Peyer's patch (tissue), 4 donors: ENCODE measurements around the gene KIRREL3. TPM values are rescaled to one million over a fixed set of nuclear protein-coding genes. Genes with fewer than 3 reads are reported as not detected.

Experiments
- DNase-seq, 3 donors: peaks; one replicate each; pipeline ENCODE4 v3.0.0-alpha.2; 2017 to 2019
- H3K27ac ChIP-seq, 4 donors: fragments of 200-600 bp; sonication (generic); one replicate each; pipeline ENCODE4 v1.5.1; 2016 to 2019
- H3K27me3 ChIP-seq, 2 donors: fragments of 200-600 bp; sonication (generic); one replicate each; pipeline ENCODE4 v1.5.1; 2019
- H3K36me3 ChIP-seq, 3 donors: fragments of 200-600 bp; sonication (generic); one replicate each; pipeline ENCODE4 v1.5.1; 2016 to 2019
- H3K4me1 ChIP-seq, 4 donors: fragments of 200-600 bp; sonication (generic); one replicate each; pipeline ENCODE4 v1.5.1; 2016 to 2019
- H3K4me3 ChIP-seq, 4 donors: fragments of 200-600 bp; sonication (generic); 1 replicate in 3 of 4; 2 replicates in 1 of 4; pipeline ENCODE4 v1.5.1; 2016 to 2019; ENCODE audit warnings: mild to moderate bottlenecking in 1 of 4
- H3K9me3 ChIP-seq, 4 donors: fragments of 200-600 bp; sonication (generic); one replicate each; pipeline ENCODE4 v1.5.1; 2016 to 2019; ENCODE audit warnings: mild to moderate bottlenecking in 1 of 4
- POLR2A ChIP-seq, 2 donors: fragments of 450-650 bp; IDR thresholded peaks; one replicate each; pipeline ENCODE4 v1.5.1; 2017; ENCODE audit warnings: antibody characterized with exemption in 2 of 2, mild to moderate bottlenecking in 2 of 2, moderate library complexity in 2 of 2
- total RNA-seq, 4 donors: library from RNA; depleted of rRNA; stranded (reverse); fragments of >200 nt; gene quantifications; one replicate each; pipeline ENCODE4 v1.1.0, GENCODE V29; 2016
- TF ChIP-seq, protein P1 (sequence below), 6 experiments: fragments of 450-650 bp in 4 of 6; fragments of 200-600 bp in 2 of 6; sonication (generic) in 1 of 6; IDR thresholded peaks; one replicate each; pipeline ENCODE4 v1.5.1; 2017 to 2019; ENCODE audit warnings: antibody characterized with exemption in 6 of 6, mild to moderate bottlenecking in 3 of 6, moderate library complexity in 1 of 6

KIRREL3 gene
- total RNA-seq, 4 donors from 2014 or later: 0.83 TPM; not detected in 3

GRCh38 chr11:126583594-126584427 lies 416.8 kb downstream of the KIRREL3 start:
- H3K9me3 ChIP-seq: no peaks in the 10 kb centered on the region
- no peaks in the 10 kb centered on the region for H3K27me3 ChIP-seq
- no peak overlapping the region for H3K27ac ChIP-seq
- TF ChIP-seq POLR2A (IDR thresholded peaks at IDR 0.05): no peak
- TF ChIP-seq, protein P1, sequence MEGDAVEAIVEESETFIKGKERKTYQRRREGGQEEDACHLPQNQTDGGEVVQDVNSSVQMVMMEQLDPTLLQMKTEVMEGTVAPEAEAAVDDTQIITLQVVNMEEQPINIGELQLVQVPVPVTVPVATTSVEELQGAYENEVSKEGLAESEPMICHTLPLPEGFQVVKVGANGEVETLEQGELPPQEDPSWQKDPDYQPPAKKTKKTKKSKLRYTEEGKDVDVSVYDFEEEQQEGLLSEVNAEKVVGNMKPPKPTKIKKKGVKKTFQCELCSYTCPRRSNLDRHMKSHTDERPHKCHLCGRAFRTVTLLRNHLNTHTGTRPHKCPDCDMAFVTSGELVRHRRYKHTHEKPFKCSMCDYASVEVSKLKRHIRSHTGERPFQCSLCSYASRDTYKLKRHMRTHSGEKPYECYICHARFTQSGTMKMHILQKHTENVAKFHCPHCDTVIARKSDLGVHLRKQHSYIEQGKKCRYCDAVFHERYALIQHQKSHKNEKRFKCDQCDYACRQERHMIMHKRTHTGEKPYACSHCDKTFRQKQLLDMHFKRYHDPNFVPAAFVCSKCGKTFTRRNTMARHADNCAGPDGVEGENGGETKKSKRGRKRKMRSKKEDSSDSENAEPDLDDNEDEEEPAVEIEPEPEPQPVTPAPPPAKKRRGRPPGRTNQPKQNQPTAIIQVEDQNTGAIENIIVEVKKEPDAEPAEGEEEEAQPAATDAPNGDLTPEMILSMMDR (IDR thresholded peaks at IDR 0.05): no peak
- H3K4me1 ChIP-seq: no peaks in the 10 kb centered on the region
- no peak for DNase-seq
- no peak overlapping the region for H3K4me3 ChIP-seq
- no peaks in the 10 kb centered on the region for H3K36me3 ChIP-seq

- Histone ChIP-seq H3K9me3 (no peaks in the 10 kb centered on the region), H3K4me3 (no peak overlapping the region), H3K4me1 (no peaks in the 10 kb centered on the region), H3K27ac (no peak overlapping the region), H3K36me3 (no peaks in the 10 kb centered on the region), H3K27me3 (no peaks in the 10 kb centered on the region)
- TF ChIP-seq, protein P1 (IDR thresholded peaks at IDR 0.05): no peak
- TF ChIP-seq POLR2A (IDR thresholded peaks at IDR 0.05): no peak
- no peak for DNase-seq
Measured at GRCh38 chr11:126583101-126583500, 417.5 kb downstream of the KIRREL3 start.

DNA sequence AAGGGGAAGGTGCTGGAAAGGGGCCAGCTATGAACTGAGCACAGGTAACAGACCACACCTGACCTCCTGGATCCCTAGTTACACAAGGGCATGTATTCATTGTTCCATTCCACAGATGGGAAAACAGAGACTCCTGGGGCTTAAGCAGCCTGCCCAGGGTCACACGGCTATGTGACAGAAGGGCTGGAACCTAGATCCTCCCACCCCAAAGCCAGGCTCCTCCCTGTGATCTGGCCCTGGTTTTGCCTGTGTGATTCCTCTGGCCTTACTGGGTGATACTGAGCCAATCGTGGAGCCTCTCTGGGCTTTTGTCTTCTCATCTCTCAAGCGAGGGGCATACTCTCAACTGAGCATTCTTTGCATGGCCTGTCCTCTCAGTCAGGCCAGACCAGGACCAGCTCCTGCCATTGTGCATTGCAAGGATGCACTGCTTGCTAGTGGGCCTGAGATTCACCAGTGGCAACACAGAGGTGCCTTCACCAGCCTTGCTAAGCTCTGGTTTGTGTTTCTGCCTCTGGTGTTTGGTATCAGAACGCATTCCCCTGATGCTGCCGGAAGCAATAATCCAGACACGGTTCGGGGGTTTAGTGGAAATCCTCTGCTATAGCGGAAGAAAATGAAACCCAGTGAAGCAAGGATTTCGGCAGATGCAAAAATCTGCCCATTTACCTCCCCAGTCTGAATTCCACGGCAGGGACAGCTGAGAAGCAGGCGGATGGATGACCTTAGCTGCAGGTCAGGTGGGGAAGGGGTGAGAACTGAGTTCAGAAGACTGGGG lies 418.5 kb downstream of the KIRREL3 start:
- no peak overlapping the region for H3K4me3 ChIP-seq
- no peaks in the 10 kb centered on the region for H3K9me3 ChIP-seq
- H3K27ac ChIP-seq: no peak overlapping the region
- no peaks in the 10 kb centered on the region for H3K4me1 ChIP-seq
- no peaks in the 10 kb centered on the region for H3K36me3 ChIP-seq
- no peak for TF ChIP-seq POLR2A (IDR thresholded peaks at IDR 0.05)
- TF ChIP-seq, protein P1 (IDR thresholded peaks at IDR 0.05): no peak
- DNase-seq: no peak
- no peaks in the 10 kb centered on the region for H3K27me3 ChIP-seq

- H3K27ac ChIP-seq: no peak overlapping the region
- no peak for DNase-seq
Measured at GRCh38 chr11:126578426-126578825, 422.1 kb downstream of the KIRREL3 start.

DNA sequence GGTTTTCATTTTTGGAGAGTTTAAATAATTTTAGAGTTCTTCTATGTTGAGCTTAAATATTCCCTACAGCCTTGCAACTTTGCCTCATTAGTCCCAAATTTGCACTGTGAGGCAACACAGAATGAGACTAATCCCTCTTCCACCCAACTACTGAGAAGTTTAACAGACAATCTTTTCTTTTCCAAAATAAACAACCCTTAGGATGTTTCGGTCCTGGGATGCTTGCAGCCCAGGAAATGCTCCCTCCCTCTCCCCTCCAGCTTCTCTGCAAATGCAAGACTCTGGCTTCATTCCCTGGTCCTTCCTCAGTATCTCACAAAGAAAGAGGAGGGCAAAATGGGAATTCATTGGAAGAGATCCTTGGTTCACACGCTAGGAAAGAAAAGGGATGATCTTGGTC lies 422.5 kb downstream of the KIRREL3 start:
- no peaks in the 10 kb centered on the region for H3K36me3 ChIP-seq
- no peaks in the 10 kb centered on the region for H3K9me3 ChIP-seq
- TF ChIP-seq, protein P1 (IDR thresholded peaks at IDR 0.05): no peak
- TF ChIP-seq POLR2A (IDR thresholded peaks at IDR 0.05): no peak
- no peaks in the 10 kb centered on the region for H3K4me1 ChIP-seq
- H3K27me3 ChIP-seq: no peaks in the 10 kb centered on the region
- DNase-seq: no peak
- no peak overlapping the region for H3K4me3 ChIP-seq
- H3K27ac ChIP-seq: no peak overlapping the region

More at GRCh38 chr11:126578426-126578825, 422.1 kb downstream of the KIRREL3 start:
- TF ChIP-seq, protein P1 (IDR thresholded peaks at IDR 0.05): no peak
- no peak for TF ChIP-seq POLR2A (IDR thresholded peaks at IDR 0.05)
- no peaks in the 10 kb centered on the region for H3K9me3 ChIP-seq
- no peaks in the 10 kb centered on the region for H3K36me3 ChIP-seq
- no peaks in the 10 kb centered on the region for H3K27me3 ChIP-seq
- no peaks in the 10 kb centered on the region for H3K4me1 ChIP-seq
- no peak overlapping the region for H3K4me3 ChIP-seq
